ENCODE data around the gene CDK4. TPM values are rescaled to one million over a fixed set of nuclear protein-coding genes. Genes with fewer than 3 reads are reported as not detected.
"Not testable (repeated sequence)": the region's sequence is repeated elsewhere in the genome, so short reads cannot be mapped to it uniquely, and the experiment has no call there.

CDK4 gene
- total RNA-seq, 1 donor from 2014 or later = 257 TPM

GRCh38 chr12:57775563-57776246 is 23.6 kb upstream of the CDK4 start:
- Histone ChIP-seq H3K27me3 (ENCODE audit: control insufficient read depth, insufficient read depth, low read length) (no peaks in the 10 kb centered on the region), H3K4me3 (ENCODE audit: low read depth, low read length) (no peak overlapping the region), H3K36me3 (ENCODE audit: control insufficient read depth, insufficient read depth, low read length) (no peaks in the 10 kb centered on the region)
- TF ChIP-seq CTCF (IDR thresholded peaks at IDR 0.05; ENCODE audit: insufficient read depth, low read length, poor library complexity, severe bottlenecking) = peak; percentile 2
- no peak for DNase-seq (ENCODE audit: low read depth)

GRCh38 chr12:57775044-57775443 is 22.9 kb upstream of the CDK4 start:
- H3K36me3 ChIP-seq (ENCODE audit: control insufficient read depth, insufficient read depth, low read length) = no peaks in the 10 kb centered on the region
- no peak for DNase-seq (ENCODE audit: low read depth)

GRCh38 chr12:57774634-57775033 is 22.5 kb upstream of the CDK4 start:
- not testable (repeated sequence) for DNase-seq (ENCODE audit: low read depth); H3K36me3 ChIP-seq (ENCODE audit: control insufficient read depth, insufficient read depth, low read length); H3K4me3 ChIP-seq (ENCODE audit: low read depth, low read length); H3K27me3 ChIP-seq (ENCODE audit: control insufficient read depth, insufficient read depth, low read length)

More at GRCh38 chr12:57775044-57775443, 22.9 kb upstream of the CDK4 start:
- Histone ChIP-seq H3K4me3 (ENCODE audit: low read depth, low read length) (no peak overlapping the region), H3K27me3 (ENCODE audit: control insufficient read depth, insufficient read depth, low read length) (no peaks in the 10 kb centered on the region)
- no peak for TF ChIP-seq CTCF (IDR thresholded peaks at IDR 0.05; ENCODE audit: insufficient read depth, low read length, poor library complexity, severe bottlenecking)

GRCh38 chr12:57772429-57773322 is 20.6 kb upstream of the CDK4 start, which contains the start of gene EEF1AKMT3:
EEF1AKMT3 (plus strand) TSS chr12:57772614; CDS start chr12:57772725, 111 bp downstream.
- no peak for TF ChIP-seq CTCF (IDR thresholded peaks at IDR 0.05; ENCODE audit: insufficient read depth, low read length, poor library complexity, severe bottlenecking)
- no peak for DNase-seq (ENCODE audit: low read depth)
- Histone ChIP-seq H3K36me3 (ENCODE audit: control insufficient read depth, insufficient read depth, low read length) (no peaks in the 10 kb centered on the region), H3K27me3 (ENCODE audit: control insufficient read depth, insufficient read depth, low read length) (no peaks in the 10 kb centered on the region), H3K4me3 (ENCODE audit: low read depth, low read length) (peak within 1 kb of the TSS; percentile 70)

GRCh38 chr12:57771873-57772428 is 19.8 kb upstream of the CDK4 start, which contains the start of gene METTL1:
METTL1 (minus strand) TSS chr12:57772105; CDS start chr12:57772083, 22 bp downstream.
- peak; percentile 74 for DNase-seq (ENCODE audit: low read depth)
- peak within 1 kb of the TSS; percentile 70 for H3K4me3 ChIP-seq (ENCODE audit: low read depth, low read length)
- no peak for TF ChIP-seq CTCF (IDR thresholded peaks at IDR 0.05; ENCODE audit: insufficient read depth, low read length, poor library complexity, severe bottlenecking)
- H3K36me3 ChIP-seq (ENCODE audit: control insufficient read depth, insufficient read depth, low read length) = no peaks in the 10 kb centered on the region
- H3K27me3 ChIP-seq (ENCODE audit: control insufficient read depth, insufficient read depth, low read length) = no peaks in the 10 kb centered on the region

Measured in kidney epithelial cell (primary cell).